ENCODE results near the gene CAPN9.
"Not testable (repeated sequence)": the region's sequence is repeated elsewhere in the genome, so short reads cannot be mapped to it uniquely, and the experiment has no call there.

CAPN9 gene

DNA sequence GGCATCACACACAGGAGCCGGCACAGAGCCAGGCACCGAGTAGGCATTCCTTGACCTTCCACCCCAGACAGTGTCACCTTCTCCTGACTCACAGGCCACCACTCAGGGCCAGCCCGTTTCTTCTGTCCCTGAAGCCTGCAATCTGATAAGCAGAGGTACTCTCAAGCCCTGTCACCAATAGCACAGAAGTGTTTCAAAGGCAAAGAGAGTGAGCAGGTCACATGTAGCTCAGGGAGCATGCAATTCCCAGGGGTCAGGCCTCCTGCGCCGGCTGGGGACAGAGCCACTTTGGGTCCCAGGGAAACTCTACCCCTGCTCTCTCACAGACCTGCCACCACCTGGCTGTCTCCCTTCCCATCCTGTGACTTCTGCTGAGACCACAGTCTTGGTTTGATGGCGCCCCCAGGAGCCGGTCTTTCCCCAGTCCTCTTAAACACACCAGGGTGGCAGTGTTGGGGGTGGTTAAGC lies 13.2 kb downstream of the CAPN9 start:
- no peak for DNase-seq (ENCODE audit: low read depth)

DNA sequence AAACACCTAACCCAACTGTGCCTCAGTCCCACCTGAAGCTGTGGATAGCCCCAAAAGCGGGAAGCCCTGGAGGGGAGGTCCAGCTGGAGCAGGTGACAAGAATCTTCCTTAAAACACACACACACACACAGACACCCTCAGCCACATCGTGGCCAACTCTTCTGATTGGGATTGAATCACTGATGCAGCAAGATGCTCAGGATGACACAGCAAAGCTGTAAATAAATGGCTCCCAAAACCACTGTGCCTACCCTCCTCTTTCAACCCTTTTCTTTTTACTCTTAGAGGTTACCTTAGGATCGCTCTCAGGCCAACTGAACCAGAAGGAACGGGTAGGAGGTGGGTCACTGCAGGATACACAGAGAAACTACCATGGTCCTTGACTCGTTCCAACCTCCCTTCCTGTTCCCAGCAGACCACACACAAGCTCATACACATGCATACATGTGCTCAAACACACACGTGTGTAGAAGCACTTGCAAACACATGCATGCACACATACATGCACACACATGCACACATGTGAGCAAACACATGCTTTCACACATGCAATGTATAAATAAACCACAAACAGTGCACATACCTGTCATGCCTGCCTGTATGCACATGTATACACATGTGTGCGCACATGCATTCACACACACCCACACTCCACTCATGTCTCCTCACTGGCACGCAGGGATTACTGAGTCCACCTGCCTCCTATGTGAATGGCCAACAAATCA lies 14.4 kb downstream of the CAPN9 start:
- no peak overlapping the region for H3K4me3 ChIP-seq (ENCODE audit: low read depth, low read length)
- no peak for DNase-seq (ENCODE audit: low read depth)

More for the DNA sequence above, 13.2 kb downstream of the CAPN9 start:
- no peak overlapping the region for H3K4me3 ChIP-seq (ENCODE audit: low read depth, low read length)

DNA sequence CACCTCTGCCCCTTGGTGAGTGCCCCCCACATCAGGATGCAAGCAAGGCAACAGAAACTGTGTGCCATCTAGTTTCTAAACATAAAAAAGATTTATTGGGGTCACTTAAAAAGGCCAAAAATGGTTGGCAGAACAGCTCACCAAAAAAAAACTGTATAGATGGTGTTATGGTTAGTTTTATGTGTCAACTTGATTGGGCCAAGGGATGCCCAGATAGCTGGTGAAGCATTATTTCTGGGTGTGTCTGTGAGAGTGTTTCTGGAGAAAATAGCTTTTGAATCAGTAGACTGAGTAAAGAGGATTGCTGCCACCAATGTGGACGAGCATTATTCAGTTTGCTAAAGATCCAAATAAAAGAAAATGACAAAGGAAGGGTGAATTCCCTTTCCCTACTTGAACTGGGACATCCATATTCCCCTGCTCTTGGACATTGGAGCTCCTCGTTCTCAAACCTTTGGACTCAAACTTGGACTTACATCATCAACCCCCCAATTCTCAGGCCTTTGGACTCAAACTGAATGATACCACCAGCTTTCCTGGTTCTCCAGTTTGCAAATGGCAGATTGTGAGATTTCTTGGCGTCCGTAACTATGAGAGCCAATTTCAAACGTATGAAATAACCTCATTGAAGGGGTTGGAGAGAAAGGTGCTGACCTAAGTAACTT lies 16.9 kb downstream of the CAPN9 start:
- no peak for DNase-seq (ENCODE audit: low read depth)
- H3K4me3 ChIP-seq (ENCODE audit: low read depth, low read length): no peak overlapping the region

DNA sequence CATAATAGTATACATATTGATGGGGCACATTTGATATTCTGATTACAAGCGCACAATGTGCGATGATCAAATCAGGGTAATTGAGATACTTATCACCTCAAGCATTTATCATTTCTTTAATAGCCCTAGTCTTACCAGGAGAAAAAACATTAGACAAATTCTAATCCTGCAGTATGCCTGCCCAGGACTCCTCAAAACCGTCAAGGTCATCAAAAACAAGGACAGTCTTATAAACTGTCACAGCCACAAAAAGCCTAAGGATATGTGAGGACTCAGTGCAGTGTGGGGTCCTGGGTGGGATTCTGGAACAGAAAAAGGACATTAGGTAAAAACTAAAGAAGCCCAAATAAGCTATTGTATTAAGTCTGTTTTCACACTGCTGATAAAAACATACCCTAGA lies 19.1 kb downstream of the CAPN9 start:
- H3K4me3 ChIP-seq (ENCODE audit: low read depth, low read length): no peak overlapping the region

DNA sequence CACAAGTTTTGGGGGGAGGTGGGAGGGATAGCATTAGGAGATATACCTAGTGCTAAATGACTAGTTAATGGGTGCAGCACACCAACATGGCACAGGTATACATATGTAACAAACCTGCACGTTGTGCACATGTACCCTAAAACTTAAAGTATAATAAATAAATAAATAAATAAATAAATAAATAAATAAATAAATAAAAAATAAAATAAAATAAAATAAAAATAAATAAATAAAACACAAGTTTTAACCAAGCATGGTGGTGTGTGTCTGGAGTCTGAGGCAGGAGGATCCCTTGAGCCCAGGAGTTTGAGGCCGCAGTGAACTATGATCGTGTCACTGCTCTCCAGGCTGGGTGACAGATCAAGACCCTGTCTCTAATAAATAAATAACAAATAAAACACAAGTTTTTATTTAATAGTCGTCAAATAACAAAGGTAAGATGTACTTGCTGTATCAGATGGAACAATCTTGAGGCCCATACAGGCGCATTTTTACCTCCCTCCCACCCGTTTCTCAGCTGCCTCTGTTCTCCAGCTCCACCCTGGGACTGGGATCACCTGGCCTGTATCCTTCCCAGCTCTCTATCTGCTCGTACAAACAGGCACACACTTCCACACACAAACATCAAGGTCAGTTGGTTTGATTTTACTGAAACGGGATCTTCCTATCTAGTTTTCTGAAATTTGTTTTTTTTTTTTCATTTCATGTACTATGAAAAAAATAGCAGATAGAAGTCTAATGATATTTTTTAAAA lies 20.8 kb downstream of the CAPN9 start:
- H3K4me3 ChIP-seq (ENCODE audit: low read depth, low read length); DNase-seq (ENCODE audit: low read depth): not testable (repeated sequence)

More for the DNA sequence above, 19.1 kb downstream of the CAPN9 start:
- DNase-seq (ENCODE audit: low read depth): no peak

DNA sequence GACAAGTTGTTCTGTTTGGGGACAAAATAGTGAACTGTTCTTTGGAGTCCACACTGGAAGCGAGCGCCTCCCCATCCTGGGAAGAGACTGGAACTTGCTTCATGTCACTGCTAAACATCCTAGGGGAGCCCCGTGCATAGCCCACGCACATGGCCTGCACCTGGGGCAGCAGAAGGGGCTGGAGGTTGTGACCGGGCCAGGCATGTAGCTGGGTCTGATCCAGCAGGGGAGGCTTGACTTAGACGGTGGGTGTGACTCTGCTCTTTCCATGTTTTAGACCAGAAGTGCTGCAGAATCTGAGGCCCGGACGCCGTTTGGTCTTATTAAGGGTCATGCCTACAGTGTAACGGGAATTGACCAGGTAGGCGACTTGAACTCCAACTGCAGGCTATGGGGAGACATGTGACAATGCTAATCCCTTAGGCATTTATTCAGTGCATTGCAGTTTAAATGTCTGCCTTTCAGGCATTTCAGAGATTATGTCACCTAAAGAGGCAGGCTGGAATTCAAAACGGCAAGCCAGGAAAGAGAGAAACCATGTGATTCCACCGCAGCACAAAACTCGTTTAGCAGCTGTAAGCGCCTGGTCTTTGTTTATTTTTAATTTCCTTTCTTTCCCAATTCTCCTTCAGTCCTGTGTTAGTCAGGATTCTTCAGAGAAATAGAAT lies 21.8 kb downstream of the CAPN9 start:
- no peak overlapping the region for H3K4me3 ChIP-seq (ENCODE audit: low read depth, low read length)
- peak; percentile 21 for DNase-seq (ENCODE audit: low read depth)

DNA sequence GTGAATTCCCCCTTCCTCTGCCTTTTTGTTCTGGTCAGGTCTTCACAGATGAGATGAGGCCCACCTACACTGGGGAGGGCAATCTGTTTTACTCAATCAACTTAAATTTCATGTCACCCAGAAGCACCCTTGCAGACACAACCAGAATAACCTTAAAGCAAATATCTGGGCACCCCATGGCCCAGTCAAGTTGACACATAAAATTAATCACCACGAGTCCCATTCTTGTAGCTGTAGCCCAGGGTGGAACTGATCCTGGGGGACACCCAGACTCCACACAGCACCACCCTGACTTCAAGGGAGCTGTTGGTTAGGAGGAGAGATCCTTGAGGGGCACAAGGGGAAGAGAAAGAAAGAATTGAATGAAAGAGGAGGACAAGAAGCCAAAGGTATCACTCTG lies 23.1 kb downstream of the CAPN9 start:
- DNase-seq (ENCODE audit: low read depth): no peak
- H3K4me3 ChIP-seq (ENCODE audit: low read depth, low read length): no peak overlapping the region

DNA sequence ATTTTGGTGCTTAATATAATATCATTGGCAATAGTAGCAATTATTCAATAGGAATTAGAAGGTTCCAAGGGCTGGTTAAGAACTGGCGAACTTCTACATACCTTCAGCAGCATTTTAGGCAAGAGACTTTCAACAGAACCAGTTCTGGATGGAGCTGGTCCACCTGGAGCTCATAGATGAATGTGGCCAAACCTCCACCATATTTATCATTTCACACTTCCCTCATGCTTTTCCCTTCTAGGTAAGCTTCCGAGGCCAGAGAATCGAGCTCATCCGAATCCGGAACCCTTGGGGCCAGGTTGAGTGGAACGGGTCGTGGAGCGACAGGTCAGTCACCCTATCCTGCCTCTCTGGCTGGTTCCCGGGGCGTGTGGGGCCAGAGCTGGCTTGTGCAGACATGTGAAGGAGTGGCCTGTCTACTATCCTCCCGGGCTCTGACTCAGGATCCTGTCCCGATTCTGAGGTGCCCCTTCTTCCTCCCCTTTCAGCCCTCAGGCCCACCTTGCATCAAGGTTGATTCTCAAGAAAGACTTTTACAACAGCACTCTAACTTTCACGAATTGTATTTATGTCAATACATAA lies 24.7 kb downstream of the CAPN9 start:
- H3K4me3 ChIP-seq (ENCODE audit: low read depth, low read length): no peak overlapping the region
- no peak for DNase-seq (ENCODE audit: low read depth)

DNA sequence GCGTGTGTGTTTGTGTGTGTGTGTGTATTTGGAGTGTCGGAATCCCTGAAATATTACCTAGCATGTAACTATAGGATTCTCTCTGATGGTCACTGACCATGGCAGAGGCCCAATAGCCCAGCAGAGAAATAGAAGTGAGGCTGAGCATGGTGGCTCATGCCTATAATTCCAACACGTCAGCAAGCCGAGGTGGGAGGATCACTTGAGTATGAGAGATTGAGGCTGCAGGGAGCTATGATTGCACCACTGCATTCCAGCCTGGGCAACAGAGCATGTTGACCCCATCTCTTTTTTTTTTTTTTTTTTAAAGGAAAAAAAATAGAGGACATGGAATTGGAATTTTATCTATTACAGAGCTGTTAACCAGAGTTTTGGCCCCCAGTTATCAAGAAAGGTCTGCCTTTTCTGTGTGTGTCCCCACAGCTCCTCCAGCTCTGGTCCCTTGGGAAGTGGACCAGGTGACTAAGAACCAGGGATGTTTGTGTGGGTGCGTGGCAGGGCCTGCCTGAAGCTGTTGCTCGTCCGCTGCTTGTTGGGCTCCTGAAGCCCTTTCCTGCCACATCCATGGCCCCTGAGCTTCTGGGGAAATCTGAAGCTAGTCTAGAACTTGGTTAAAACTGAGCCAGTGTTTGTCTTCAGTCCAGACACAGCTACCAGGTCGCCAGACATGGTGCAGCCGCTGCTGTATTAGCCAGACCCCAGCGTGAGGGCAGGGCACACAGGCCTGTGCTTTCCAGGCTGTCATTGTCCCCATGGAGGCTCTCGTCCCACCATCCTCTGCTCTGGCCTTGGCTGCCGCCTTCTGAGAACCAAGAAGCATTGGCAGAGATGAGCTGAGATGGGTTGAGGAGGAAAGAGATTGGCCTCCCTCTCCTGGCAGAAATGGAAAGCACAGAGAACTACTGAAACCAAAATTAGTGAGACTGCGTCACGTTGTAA lies 25.5 kb downstream of the CAPN9 start:
- no peak overlapping the region for H3K4me3 ChIP-seq (ENCODE audit: low read depth, low read length)
- DNase-seq (ENCODE audit: low read depth): peak; percentile 30

DNA sequence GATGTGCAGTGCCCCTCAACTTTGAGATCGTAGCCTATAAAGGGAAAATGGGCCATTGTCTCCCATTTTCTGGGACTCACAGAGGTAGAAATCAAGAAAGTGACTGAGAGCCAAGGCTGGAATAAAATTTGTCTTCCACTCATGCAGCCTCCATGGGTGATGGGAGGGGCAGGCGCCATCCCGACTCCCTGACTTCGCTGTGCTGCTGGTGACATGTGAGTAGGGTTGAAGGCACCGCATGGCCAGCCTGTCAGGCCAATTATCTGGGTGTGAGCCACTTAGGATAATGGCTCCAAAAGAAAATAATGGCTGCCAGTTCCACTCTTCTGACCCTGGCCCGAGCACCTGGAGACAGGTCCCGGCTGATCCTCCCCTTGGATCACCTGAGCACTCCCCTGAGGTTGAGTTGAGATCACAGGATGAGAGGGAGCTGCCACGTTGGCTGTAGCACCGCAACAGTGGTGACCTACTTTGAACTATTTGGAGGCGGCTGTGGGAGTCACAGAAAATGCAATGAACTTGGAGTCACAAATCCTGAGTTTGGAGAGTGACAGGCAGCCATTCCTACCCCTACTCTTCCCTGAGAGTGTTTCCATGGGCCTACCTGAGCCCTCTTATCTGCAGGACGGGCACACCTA lies 26.3 kb downstream of the CAPN9 start:
- DNase-seq (ENCODE audit: low read depth): no peak
- no peak overlapping the region for H3K4me3 ChIP-seq (ENCODE audit: low read depth, low read length)

DNA sequence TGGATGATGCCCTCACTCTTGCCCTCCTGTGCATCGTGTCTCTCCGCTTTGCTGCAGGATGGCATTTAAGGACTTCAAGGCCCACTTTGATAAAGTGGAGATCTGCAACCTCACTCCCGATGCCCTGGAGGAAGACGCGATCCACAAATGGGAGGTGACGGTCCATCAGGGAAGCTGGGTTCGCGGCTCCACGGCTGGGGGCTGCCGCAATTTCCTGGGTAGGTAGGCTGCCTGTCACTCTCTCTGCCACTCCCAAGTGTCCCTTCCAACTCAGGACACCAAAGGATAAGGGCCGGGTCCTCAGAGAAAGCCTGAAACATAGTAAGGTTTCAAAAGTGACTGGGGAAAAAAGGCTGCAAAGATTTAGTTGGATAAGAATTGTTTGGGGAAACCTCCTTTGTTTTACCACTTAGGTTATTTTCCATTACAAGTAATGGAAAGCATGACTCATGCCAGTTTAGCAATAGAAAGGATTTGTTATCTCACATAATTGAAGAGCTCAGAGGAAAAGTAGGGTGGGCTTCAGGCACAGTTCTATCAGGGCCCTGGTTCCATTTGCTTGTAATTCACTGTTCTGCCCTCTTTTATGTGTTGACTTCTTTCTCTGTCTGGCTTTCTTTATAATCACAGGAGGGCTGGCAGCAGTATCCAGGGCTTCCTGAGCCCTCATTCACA lies 31.9 kb downstream of the CAPN9 start:
- DNase-seq (ENCODE audit: low read depth): no peak

DNA sequence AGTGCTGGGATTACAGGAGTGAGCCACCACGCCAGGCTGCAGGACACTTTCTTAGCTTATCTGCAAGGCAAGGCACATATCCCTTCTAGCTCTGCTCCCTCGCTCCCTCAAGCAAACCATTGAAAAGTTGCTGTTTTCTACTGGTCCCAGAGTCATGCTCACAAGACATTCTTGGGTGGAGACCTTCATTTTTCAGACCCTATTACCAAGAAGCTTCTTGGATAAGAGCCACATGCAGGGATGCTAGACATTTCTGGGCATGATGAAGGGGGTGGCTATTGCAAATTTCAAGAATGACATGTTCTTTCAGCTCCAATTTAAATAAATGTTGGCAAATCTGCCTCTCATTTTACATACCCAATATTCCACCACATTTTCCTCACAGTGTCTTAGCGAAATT lies 33.9 kb downstream of the CAPN9 start:
- no peak for DNase-seq (ENCODE audit: low read depth)
- H3K4me3 ChIP-seq (ENCODE audit: low read depth, low read length): no peak overlapping the region

More for the DNA sequence above, 31.9 kb downstream of the CAPN9 start:
- H3K4me3 ChIP-seq (ENCODE audit: low read depth, low read length): no peak overlapping the region

DNA sequence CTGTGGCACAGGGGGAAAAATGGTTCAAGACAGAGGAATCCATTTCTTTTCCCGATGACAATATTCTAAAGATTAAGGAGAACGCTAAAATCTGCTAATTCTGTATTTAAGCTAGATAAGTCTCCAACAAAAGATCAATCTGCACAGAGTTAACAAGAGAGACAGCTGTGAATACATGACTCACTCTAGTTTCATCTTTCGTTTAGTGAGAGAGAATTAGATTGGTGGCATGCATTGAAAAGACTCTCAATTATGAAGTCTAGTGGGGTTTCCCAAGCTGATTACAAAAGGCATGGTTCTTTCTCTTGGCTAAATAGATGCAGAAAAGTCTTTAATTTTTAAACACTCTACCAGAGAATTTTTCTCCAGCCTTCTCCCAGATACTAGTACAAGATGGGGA lies 34.4 kb downstream of the CAPN9 start:
- DNase-seq (ENCODE audit: low read depth): no peak
- no peak overlapping the region for H3K4me3 ChIP-seq (ENCODE audit: low read depth, low read length)

DNA sequence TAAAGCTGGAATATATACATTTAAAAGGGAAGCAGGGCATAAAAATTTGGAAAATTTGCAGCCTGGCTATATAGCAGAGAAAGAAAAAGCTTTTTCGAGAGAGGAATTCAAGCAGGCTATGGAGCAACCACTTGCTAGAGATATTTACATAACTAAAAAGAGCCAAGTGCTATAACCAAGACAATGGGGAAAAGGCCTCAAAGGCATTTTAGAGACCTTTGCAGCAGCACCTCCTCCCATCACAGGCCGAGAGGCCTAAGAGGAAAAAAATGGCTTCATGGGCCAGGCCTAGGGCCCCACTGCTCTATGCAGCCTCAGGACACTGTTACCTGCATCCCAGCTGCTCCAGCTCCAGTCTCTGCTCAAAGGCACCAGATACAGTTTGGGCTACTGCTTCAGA lies 37.0 kb downstream of the CAPN9 start:
- H3K4me3 ChIP-seq (ENCODE audit: low read depth, low read length): no peak overlapping the region
- DNase-seq (ENCODE audit: low read depth): no peak

DNA sequence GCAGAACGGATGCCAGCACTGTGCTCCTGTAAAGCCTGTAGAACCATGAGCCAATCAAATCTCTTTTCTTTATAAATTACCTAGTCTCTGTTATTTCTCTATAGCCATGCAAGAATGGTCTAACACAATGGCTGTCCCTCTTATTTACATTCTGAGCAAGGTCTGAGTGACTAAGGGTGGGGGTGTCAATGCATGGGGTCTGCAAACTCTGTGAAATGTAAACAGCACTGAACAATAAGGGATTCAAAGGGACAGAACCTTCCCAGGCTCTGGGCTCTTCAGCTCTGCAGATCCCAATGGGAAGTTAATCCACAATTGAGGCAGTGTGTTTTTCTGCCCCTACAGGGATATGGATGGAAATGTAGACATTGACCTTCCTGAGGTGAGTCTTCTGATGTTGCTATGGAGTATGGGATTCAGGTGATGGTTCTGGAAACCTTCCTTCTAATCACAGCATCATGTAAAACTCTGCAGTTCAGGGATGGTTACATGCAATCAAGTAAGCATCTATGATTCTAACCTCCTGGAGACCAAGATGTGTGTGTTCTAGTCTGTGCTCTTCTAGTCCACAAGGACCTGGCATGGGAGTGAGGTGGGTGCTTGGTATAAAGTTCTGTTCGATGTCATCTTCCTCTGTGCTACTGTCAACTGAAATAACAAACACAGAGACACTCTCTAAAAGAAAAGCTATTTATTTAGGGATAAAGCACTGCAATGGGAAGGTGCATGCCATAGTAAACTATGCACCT lies 38.6 kb downstream of the CAPN9 start:
- no peak for DNase-seq (ENCODE audit: low read depth)
- no peak overlapping the region for H3K4me3 ChIP-seq (ENCODE audit: low read depth, low read length)

DNA sequence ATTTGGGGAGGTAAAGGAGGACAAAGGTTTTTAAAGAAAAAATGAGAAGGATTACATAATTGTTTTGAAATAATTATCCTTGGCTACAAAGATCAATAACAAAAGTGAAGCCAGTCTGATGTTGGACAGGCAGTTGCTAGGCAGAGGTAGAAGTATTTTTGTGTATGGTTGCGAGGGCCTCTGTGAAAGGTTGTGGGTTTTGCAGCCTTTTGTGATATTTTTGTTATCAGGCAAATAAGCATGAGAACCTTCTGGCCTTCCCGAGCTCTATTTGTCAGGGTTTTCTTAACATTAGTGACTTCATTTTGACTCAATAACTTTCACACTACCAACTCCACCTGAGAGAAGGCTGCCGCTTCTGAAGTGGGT lies 39.2 kb downstream of the CAPN9 start:
- H3K4me3 ChIP-seq (ENCODE audit: low read depth, low read length): no peak overlapping the region
- no peak for DNase-seq (ENCODE audit: low read depth)

DNA sequence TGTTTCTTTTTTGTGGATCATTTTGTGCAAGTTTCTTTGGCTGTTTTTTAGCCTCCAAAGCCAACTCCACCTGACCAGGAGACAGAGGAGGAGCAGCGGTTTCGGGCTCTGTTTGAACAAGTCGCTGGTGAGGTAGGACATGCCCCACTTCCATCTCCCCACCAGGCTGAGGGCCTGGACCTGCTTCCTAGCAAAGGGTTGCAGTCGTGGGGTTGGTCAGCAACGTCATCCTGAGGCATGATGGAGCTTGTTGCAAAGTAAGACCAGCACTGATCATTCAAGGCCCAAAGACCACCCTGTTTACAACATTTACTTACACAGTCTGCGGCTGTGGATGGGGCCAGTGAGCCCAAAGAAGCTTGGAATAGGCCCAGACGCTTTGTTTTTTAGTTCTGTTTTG lies 40.3 kb downstream of the CAPN9 start:
- no peak for DNase-seq (ENCODE audit: low read depth)
- H3K4me3 ChIP-seq (ENCODE audit: low read depth, low read length): no peak overlapping the region

Measured in skeletal muscle cell (primary cell).